ENCODE measurements around the gene TMCO4.

The TMCO4 gene

DNA sequence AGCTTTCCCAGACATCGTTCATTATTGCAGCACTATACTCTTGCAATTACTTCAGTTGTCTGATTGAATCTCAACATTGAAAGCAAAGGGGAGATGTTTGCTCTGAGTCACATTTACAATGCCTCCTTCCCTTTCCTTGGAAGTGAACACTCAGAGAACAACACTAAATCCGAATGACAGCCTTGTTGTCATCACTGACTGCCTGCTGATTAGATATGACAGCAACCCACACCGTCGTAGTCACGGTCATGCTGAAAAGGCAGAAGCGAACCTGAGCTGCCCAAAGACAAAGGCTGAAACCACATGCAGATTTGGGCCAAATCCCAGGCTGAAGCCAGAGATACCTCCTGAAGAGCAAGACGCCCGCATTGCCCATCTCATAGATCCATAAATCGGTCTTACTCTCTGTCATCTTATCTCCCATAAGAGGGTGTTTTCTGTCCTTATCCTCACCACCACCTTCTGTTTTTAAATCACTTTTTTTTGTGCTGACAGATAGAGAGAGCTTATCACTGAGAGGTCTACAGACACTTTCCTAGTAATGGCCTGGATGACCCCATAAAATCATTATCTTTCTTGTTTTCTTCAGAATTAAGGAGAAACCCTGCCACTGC lies 47.5 kb downstream of the TMCO4 start:
- Histone ChIP-seq H3K4me2 (ENCODE audit: low read depth, low read length, poor library complexity, severe bottlenecking) (no peak overlapping the region), H3K9ac (ENCODE audit: low read depth, low read length, poor library complexity, severe bottlenecking) (no peak overlapping the region), H3K36me3 (ENCODE audit: insufficient read depth, low read length) (no peaks in the 10 kb centered on the region), H3K27me3 (ENCODE audit: insufficient read depth, low read length, poor library complexity, severe bottlenecking) (no peaks in the 10 kb centered on the region), H3K9me3 (ENCODE audit: insufficient read depth, low read depth, low read length) (no peaks in the 10 kb centered on the region), H3K79me2 (ENCODE audit: insufficient read depth, low read length) (no peaks in the 10 kb centered on the region), H3K4me3 (ENCODE audit: low read length, poor library complexity, severe bottlenecking) (no peak overlapping the region), H3K9me2 (replicated peaks; ENCODE audit: low read depth, low read length) (no peaks in the 10 kb centered on the region), H4K20me1 (ENCODE audit: insufficient read depth, low read length, poor library complexity, severe bottlenecking) (no peaks in the 10 kb centered on the region), H3F3A (ENCODE audit: low read depth) (no peaks in the 10 kb centered on the region), H2AFZ (ENCODE audit: low read length) (no peak overlapping the region), H3K4me1 (ENCODE audit: insufficient read depth, low read length, poor library complexity, severe bottlenecking) (no peaks in the 10 kb centered on the region)
- no peak for TF ChIP-seq CTCF (conservative IDR thresholded peaks at IDR 0.05; ENCODE audit: low read length)
- no peak for TF ChIP-seq EZH2phosphoT487 (IDR thresholded peaks at IDR 0.05; ENCODE audit: borderline replicate concordance)

GRCh38 chr1:19750882-19751276 lies 48.8 kb downstream of the TMCO4 start:
- TF ChIP-seq EZH2phosphoT487 (IDR thresholded peaks at IDR 0.05; ENCODE audit: borderline replicate concordance) (no peak), CTCF (conservative IDR thresholded peaks at IDR 0.05; ENCODE audit: low read length) (no peak)
- H3K79me2 ChIP-seq (ENCODE audit: insufficient read depth, low read length): no peaks in the 10 kb centered on the region
- no peaks in the 10 kb centered on the region for H3K4me1 ChIP-seq (ENCODE audit: insufficient read depth, low read length, poor library complexity, severe bottlenecking)
- no peak overlapping the region for H3K4me2 ChIP-seq (ENCODE audit: low read depth, low read length, poor library complexity, severe bottlenecking)
- H3K4me3 ChIP-seq (ENCODE audit: low read length, poor library complexity, severe bottlenecking): no peak overlapping the region
- no peaks in the 10 kb centered on the region for H3F3A ChIP-seq (ENCODE audit: low read depth)
- H2AFZ ChIP-seq (ENCODE audit: low read length): no peak overlapping the region
- H4K20me1 ChIP-seq (ENCODE audit: insufficient read depth, low read length, poor library complexity, severe bottlenecking): no peaks in the 10 kb centered on the region
- no peaks in the 10 kb centered on the region for H3K27me3 ChIP-seq (ENCODE audit: insufficient read depth, low read length, poor library complexity, severe bottlenecking)
- no peaks in the 10 kb centered on the region for H3K9me3 ChIP-seq (ENCODE audit: insufficient read depth, low read depth, low read length)
- no peaks in the 10 kb centered on the region for H3K9me2 ChIP-seq (replicated peaks; ENCODE audit: low read depth, low read length)
- H3K36me3 ChIP-seq (ENCODE audit: insufficient read depth, low read length): no peaks in the 10 kb centered on the region
- H3K9ac ChIP-seq (ENCODE audit: low read depth, low read length, poor library complexity, severe bottlenecking): no peak overlapping the region

DNA sequence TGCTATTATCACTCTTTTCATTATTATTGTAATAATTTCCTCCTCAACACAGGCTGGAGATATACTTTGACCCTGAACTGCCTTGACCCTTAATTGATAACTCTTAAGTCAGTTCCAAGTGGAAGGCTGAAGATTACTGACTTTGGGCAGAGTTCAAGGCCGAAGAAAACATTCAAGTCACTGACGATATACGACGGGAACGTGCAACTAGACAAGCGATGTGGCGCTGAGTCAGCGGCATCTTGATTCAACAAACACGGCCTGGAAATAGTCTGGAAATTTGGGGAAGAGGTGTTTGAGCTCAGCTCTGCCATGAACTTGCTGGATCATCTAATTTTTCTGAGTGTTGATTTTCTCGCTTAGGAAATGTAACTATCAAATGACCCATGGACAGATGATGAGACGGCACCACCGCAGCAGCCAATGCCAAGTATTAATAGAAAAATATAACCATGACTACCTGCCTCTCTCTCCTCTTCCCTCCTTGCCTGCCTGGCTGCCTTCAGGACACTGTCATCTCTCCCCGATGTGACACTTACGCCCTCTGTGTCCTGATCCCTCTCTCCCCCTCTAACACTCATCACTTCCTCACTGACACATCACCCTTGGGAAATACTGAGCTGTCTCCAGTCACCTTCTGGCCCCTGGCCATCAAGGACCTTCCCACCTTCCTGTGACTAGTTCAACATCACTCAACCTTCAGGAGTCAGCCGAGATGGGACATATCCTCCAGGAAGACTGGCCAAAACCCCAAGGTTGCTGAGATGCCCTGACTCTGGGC lies 49.4 kb downstream of the TMCO4 start:
- Histone ChIP-seq H3K36me3 (ENCODE audit: insufficient read depth, low read length) (no peaks in the 10 kb centered on the region), H3K4me1 (ENCODE audit: insufficient read depth, low read length, poor library complexity, severe bottlenecking) (no peaks in the 10 kb centered on the region), H3K27me3 (ENCODE audit: insufficient read depth, low read length, poor library complexity, severe bottlenecking) (no peaks in the 10 kb centered on the region), H3K4me2 (ENCODE audit: low read depth, low read length, poor library complexity, severe bottlenecking) (no peak overlapping the region), H2AFZ (ENCODE audit: low read length) (no peak overlapping the region), H3K4me3 (ENCODE audit: low read length, poor library complexity, severe bottlenecking) (no peak overlapping the region), H3K9me3 (ENCODE audit: insufficient read depth, low read depth, low read length) (no peaks in the 10 kb centered on the region), H3F3A (ENCODE audit: low read depth) (no peaks in the 10 kb centered on the region), H3K9me2 (replicated peaks; ENCODE audit: low read depth, low read length) (no peaks in the 10 kb centered on the region), H3K9ac (ENCODE audit: low read depth, low read length, poor library complexity, severe bottlenecking) (no peak overlapping the region), H4K20me1 (ENCODE audit: insufficient read depth, low read length, poor library complexity, severe bottlenecking) (no peaks in the 10 kb centered on the region), H3K79me2 (ENCODE audit: insufficient read depth, low read length) (no peaks in the 10 kb centered on the region)
- no peak for TF ChIP-seq EZH2phosphoT487 (IDR thresholded peaks at IDR 0.05; ENCODE audit: borderline replicate concordance)
- no peak for TF ChIP-seq CTCF (conservative IDR thresholded peaks at IDR 0.05; ENCODE audit: low read length)
